Right hindlimb (tissue), 1 donor: ENCODE results near the gene RALGPS1.
A peak's percentile ranks its signal among the peaks of the same experiment; 100 is the strongest.
"Not testable (repeated sequence)": the region's sequence is repeated elsewhere in the genome, so short reads cannot be mapped to it uniquely, and the experiment has no call there.

Source experiments
- DNase-seq: peaks from one replicate; pipeline ENCODE4 v3.0.0-alpha.2; 2018

The RALGPS1 gene

DNA sequence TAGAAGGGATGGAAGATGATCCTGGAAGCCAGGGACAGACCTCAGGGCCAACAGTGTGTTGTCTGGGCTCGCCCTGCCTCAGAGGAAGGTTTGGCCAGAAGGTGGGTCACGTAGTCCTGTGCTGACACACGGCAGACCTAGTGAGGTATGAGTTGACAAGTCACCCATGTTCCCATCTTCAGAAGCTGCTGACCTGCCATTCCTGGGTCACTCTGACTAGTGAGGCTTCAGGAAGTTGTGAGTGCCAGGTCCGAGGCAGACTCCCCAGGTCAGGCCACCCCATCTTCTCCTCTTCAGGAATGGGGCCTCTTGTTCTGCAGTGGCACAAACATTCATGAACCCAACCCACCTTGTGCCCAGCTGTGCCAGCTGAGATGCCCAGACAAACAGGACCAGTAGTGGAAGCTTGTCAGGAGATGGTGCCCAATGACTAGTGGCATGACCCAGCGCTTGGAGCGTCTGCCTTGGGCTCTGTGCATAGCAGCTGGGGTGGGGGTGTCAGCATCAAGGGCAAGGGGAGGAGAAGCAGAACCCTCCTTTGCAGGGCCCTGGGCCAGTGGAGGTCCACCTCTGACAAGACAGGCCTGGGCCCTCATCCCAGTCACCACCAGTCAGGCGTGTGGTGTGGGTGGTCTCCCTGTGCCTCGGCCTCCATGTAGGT lies 224.6 kb downstream of the RALGPS1 start:
- no peak for DNase-seq

DNA sequence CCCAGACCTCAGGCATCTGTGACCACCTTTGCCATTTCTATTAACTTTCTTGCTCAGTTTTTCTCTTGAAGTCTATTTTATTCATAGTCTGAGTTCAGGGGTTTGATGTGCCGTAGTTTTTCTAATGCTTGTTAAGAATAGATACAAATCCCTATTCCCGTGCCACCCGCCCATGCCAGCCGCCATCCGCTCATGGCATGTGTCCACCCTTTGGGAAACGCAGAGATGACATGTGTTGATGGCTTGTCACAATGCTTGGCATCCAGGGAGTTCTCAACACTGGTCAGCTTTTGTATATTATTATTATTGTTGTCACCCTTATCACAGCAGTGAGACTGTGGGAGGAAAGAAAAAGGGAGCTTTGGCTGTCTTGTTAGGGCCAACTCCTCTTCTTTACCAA lies 225.2 kb downstream of the RALGPS1 start:
- DNase-seq, result peak; percentile 11

- DNase-seq, result peak; percentile 16
These were observed 225.6 kb downstream of the RALGPS1 start for GRCh38 chr9:127140181-127140580.

GRCh38 chr9:127140842-127141675 lies 226.5 kb downstream of the RALGPS1 start:
- peak; percentile 26 for DNase-seq

- no peak for DNase-seq
These were observed 227.7 kb downstream of the RALGPS1 start for GRCh38 chr9:127142291-127142690.

DNA sequence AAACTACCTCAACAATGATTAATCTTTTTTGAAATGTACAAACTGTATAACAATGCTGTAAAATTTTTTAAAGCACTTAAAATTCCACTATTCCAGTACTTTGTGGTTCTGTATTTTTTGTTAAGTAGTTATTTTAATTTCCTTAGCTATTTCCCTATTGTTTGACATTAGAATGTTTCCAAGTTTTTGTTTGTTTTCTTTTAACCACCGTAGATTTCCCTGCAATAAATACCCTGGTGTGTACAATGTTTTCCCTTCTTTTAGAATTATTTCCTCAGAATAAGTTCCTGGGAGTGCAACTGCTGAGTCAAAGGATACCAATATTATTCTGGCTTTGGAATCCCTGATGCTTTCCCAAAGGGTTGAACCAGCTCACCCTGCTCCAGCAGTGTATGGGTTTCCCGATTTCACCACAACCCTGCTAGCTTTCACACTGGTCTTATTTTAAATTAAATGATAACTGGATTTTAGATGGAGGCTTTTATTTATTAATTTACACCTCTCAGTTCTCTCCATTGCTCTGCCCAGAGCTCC lies 228.4 kb downstream of the RALGPS1 start:
- no peak for DNase-seq

- DNase-seq, result peak; percentile 12
These were observed 229.4 kb downstream of the RALGPS1 start for GRCh38 chr9:127143920-127144465.

DNA sequence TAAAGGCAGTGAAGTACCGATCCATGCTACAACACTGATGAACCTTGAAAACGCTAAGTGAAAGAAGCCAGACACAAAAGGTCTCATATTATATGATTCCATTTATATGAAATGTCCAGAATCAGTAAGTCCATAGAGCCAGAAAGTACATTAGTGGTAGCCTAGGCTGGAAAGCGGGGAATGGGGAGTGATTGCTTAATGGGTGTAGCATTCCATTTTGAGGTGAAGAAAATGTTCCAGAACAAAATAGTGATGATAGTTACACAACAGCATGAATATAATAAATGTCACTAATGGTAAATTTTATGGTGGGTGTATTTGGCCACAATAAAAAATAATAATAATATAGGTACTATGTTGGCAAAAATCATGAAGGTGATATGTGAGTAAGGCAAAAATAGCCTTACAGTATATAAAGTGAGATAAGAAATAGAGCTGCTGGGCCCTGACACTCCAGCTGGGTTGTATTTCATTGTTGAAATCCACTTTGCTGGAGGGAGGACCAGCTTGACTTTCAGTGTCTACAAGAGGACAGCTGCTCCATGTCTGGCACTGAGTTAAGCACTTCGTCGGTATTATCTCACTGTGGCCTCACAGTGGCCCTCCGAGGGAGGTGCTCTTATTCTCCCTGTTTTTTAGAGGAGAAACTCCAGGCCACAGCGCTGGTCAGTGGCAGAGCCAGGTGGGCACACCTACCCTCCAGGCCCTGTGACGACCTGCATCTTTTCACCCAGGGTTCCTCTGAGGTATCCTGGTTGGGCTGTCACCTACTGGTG lies 230.3 kb downstream of the RALGPS1 start:
- no peak for DNase-seq

DNA sequence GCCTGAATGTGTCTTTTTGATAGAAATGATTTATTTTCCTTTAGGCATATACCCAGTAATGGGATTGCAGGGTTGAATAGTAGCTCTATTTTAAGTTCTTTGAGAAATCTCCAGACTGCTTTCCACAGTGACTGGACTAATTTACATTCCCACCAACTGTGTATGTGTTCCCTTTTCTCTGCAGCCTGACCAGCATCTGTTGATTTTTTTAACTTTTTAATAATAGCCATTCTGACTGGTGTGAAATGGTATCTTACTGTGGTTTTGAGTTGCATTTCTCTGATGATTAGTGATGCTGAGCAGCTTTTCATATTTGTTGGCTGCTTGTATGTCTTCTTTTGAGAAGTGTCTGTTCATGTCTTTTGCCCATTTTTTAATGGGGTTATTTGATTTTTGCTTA lies 232.3 kb downstream of the RALGPS1 start:
- not testable (repeated sequence) for DNase-seq

- no peak for DNase-seq
These were observed 232.7 kb downstream of the RALGPS1 start for GRCh38 chr9:127147251-127147650.

GRCh38 chr9:127148014-127148413 lies 233.4 kb downstream of the RALGPS1 start:
- DNase-seq, result no peak

DNA sequence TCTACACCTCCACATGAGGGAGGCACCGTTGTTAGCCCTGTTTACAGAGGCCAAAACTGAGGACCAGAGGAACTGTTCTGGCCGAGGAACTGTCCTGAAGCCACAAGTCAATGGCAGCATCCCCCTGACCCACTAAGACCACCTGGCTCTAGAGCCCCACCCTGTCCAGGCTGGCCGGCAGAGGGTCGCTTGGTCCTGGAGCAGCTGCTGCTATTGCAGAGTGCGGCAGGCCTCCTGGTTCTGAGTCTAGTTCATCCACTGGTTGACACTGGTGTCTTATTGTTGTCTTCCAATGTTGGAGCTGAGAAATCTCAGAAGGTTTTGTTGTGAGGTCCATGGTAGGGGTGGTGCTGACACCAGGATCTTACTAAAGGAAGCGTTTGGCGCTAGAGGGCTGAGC lies 234.4 kb downstream of the RALGPS1 start:
- DNase-seq, result no peak

- DNase-seq, result no peak
These were observed 235.1 kb downstream of the RALGPS1 start for GRCh38 chr9:127149463-127150390.

- no peak for DNase-seq
These were observed 238.9 kb downstream of the RALGPS1 start for GRCh38 chr9:127153501-127153900.

- no peak for DNase-seq
These were observed 239.4 kb downstream of the RALGPS1 start for GRCh38 chr9:127154003-127154389.

DNA sequence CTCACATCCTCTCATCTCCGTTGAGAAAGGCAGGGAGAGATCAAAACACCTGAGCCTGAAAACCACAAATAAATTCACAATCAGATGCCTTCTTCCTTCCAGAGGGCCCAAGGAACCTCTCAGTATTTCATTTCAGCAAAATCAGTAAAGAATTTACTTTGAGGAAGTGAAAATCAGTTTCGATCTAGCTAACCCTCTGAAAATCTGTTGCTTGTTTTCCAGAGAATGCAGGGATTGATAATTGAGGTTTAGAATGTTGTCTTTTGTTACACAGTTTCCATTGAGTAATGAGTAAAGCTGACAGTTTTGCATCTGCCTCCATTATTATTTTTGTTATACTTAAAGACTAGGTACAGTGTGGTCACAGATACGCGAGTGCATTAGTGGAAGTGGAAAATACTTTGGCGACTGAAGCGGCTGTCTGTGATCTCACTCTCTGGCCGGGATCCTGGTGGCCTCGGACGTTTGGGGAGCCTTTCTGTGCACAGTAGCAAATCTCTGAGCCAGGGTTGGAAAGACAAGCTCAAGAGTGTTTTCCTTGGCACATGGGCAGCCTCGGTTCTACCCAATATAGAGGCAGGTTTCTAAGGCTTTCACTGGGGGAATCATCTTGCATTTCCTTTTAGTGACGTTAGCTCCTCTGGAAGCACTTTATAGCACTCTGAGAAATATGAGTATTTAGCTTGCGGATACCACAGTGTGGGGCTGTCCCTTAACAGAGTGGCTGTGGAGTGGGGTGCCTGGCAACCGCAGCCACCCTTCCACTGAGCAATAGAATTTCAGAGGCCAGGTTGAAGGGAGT lies 240.0 kb downstream of the RALGPS1 start:
- DNase-seq, result peak; percentile 93

GRCh38 chr9:127155314-127155960 lies 240.9 kb downstream of the RALGPS1 start:
- no peak for DNase-seq

- no peak for DNase-seq
These were observed 244.3 kb downstream of the RALGPS1 start for GRCh38 chr9:127158786-127159324.

GRCh38 chr9:127159325-127159801 lies 244.8 kb downstream of the RALGPS1 start:
- DNase-seq, result no peak
